B cell (primary cell): ENCODE data around the gene CD72. TPM values are rescaled to one million over a fixed set of nuclear protein-coding genes. Genes with fewer than 3 reads are reported as not detected.

Experiments used
- polyA plus RNA-seq: library from polyadenylated mRNA; depleted of rRNA; stranded (reverse); fragments of >200 nt; gene quantifications from 2 replicates; pipeline ENCODE4 v1.2.3, GENCODE V29; 2012
- small RNA-seq: library from RNA; depleted of rRNA; stranded (forward); fragments of <200 nt; gene quantifications from one replicate; pipeline ENCODE3, GENCODE V24; 2012; ENCODE audit warnings: low replicate concordance, low read depth; ENCODE audit not compliant: insufficient read length
- total RNA-seq, 2 donors: library from RNA; stranded (reverse); fragments of 120-200 nt in 1 of 2; gene quantifications; 1 replicate in 1 of 2; 2 replicates in 1 of 2; pipeline versions ENCODE4 v1.2.3 to v1.2.4, GENCODE V29; 2013 to 2022

CD72 gene
- total and polyA plus RNA-seq, 2 donors (not counting 1 experiment from before 2014, with no cell fraction given) = 94.6 to 436 TPM

Small RNAs within 50 kb of the gene (small RNA-seq; reads per million reads assigned to genes)
- not detected for gene MIR4667
- gene RMRP = not detected
- gene RPS29P17 = not detected

Other genes with a start within 250 kb of the CD72 start
- 0.32 and 0.76 TPM in 2 replicates for gene RUSC2, start 128.3 kb downstream of the CD72 start, total RNA-seq
- gene RUSC2, start 128.3 kb downstream of the CD72 start, polyA plus RNA-seq = 0.27 and 0.48 TPM in 2 replicates
- 94.1 and 94.6 TPM in 2 replicates for gene TESK1, start 13.2 kb downstream of the CD72 start, total RNA-seq
- gene TESK1, start 13.2 kb downstream of the CD72 start, polyA plus RNA-seq = 43.6 and 43.8 TPM in 2 replicates
- gene SIT1, start 32.5 kb upstream of the CD72 start, total RNA-seq = 38.5 and 39.5 TPM in 2 replicates
- gene SIT1, start 32.5 kb upstream of the CD72 start, polyA plus RNA-seq = 26.9 and 37.1 TPM in 2 replicates
- 7,890 and 7,920 TPM in 2 replicates for gene RMRP, start 39.6 kb upstream of the CD72 start, total RNA-seq
- not detected in 2 replicates for gene RMRP, start 39.6 kb upstream of the CD72 start, polyA plus RNA-seq
- 33.8 and 41.6 TPM in 2 replicates for gene CCDC107, start 39.9 kb upstream of the CD72 start, total RNA-seq
- gene CCDC107, start 39.9 kb upstream of the CD72 start, polyA plus RNA-seq = 22.4 and 22.5 TPM in 2 replicates
- 0.53 and 0.62 TPM in 2 replicates for gene ARHGEF39, start 46.8 kb upstream of the CD72 start, total RNA-seq
- gene ARHGEF39, start 46.8 kb upstream of the CD72 start, polyA plus RNA-seq = 0.35 and 0.40 TPM in 2 replicates
- gene CA9, start 55.5 kb upstream of the CD72 start, total RNA-seq = not detected in 2 replicates
- gene CA9, start 55.5 kb upstream of the CD72 start, polyA plus RNA-seq = not detected in 2 replicates
- gene TPM2, start 71.5 kb upstream of the CD72 start, total RNA-seq = 6.0 and 6.3 TPM in 2 replicates
- 2.4 and 9.8 TPM in 2 replicates for gene TPM2, start 71.5 kb upstream of the CD72 start, polyA plus RNA-seq
- gene TLN1, start 113.8 kb upstream of the CD72 start, total RNA-seq = 272 and 280 TPM in 2 replicates
- 97.2 and 102 TPM in 2 replicates for gene TLN1, start 113.8 kb upstream of the CD72 start, polyA plus RNA-seq
- 18.1 and 20.7 TPM in 2 replicates for gene CREB3, start 114.3 kb upstream of the CD72 start, total RNA-seq
- 12.3 and 14.2 TPM in 2 replicates for gene CREB3, start 114.3 kb upstream of the CD72 start, polyA plus RNA-seq
- gene GBA2, start 130.8 kb upstream of the CD72 start, total RNA-seq = 137 and 158 TPM in 2 replicates
- gene GBA2, start 130.8 kb upstream of the CD72 start, polyA plus RNA-seq = 110 and 114 TPM in 2 replicates
- gene RGP1, start 130.9 kb upstream of the CD72 start, total RNA-seq = 42.3 and 44.3 TPM in 2 replicates
- gene RGP1, start 130.9 kb upstream of the CD72 start, polyA plus RNA-seq = 11.4 and 17.6 TPM in 2 replicates
- gene MSMP, start 135.9 kb upstream of the CD72 start, total RNA-seq = 3.9 TPM in 2 replicates
- gene MSMP, start 135.9 kb upstream of the CD72 start, polyA plus RNA-seq = 1.6 and 2.3 TPM in 2 replicates
- 4.9 and 8.0 TPM in 2 replicates for gene NPR2, start 173.2 kb upstream of the CD72 start, total RNA-seq
- 7.6 and 9.2 TPM in 2 replicates for gene NPR2, start 173.2 kb upstream of the CD72 start, polyA plus RNA-seq
- gene SPAG8, start 193.8 kb upstream of the CD72 start, total RNA-seq = 5.4 and 5.6 TPM in 2 replicates
- gene SPAG8, start 193.8 kb upstream of the CD72 start, polyA plus RNA-seq = 1.6 and 2.0 TPM in 2 replicates
- 29.7 and 31.9 TPM in 2 replicates for gene HINT2, start 196.6 kb upstream of the CD72 start, total RNA-seq
- 20.5 and 33.6 TPM in 2 replicates for gene HINT2, start 196.6 kb upstream of the CD72 start, polyA plus RNA-seq
- gene FAM221B, start 210.3 kb upstream of the CD72 start, total RNA-seq = not detected in 2 replicates
- gene FAM221B, start 210.3 kb upstream of the CD72 start, polyA plus RNA-seq = not detected in 2 replicates
- 13.6 and 14.5 TPM in 2 replicates for gene TMEM8B, start 210.8 kb upstream of the CD72 start, total RNA-seq
- gene TMEM8B, start 210.8 kb upstream of the CD72 start, polyA plus RNA-seq = 10.5 and 12.2 TPM in 2 replicates